Right hindlimb (tissue), 1 donor: Measurements from ENCODE around the gene SLC18A3.

ENCODE experiments used
- DNase-seq: peaks from one replicate; pipeline ENCODE4 v3.0.0-alpha.2; 2018

The SLC18A3 gene

DNA sequence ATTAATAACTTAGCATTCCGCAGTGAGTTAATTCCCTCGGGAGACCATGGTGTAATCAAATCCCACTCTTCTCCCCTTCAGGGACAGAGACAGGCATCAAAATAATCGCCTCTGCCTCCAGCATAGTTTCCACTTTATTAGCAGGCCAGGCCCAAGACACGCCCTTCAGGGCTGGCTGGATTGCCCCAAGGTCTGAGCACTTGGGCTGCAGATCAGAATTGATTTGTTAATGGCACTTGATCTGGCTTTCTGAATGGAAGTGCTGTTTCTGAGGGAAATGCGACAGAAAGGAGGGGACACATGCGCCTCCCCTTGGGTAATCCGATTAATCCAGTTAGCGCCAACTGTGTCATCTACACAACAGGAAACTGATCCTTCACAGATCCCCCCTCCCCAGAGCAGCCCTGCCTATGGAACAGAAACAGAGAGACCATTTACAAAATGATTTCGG is 19.3 kb downstream of the SLC18A3 start:
- no peak for DNase-seq

DNA sequence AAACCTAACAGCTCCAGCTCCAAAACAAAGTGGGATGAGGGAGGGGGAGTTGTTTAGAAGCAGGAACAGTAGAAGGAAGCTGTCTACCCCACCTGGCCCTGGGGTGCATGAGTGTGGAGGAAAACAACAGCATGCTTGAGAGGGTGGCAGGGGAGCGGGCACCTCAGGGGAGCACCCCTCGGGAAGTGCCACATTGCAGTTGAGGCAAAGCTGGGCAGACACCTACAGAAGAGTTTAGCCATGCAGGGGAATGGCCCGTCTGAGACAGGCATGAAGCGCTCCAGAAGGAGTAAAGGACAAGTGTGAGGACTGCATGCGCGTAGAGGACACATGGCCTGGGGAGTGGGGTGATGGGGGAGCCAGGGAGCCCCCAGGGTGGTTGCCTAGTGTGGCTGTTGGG is 21.9 kb downstream of the SLC18A3 start:
- no peak for DNase-seq

DNA sequence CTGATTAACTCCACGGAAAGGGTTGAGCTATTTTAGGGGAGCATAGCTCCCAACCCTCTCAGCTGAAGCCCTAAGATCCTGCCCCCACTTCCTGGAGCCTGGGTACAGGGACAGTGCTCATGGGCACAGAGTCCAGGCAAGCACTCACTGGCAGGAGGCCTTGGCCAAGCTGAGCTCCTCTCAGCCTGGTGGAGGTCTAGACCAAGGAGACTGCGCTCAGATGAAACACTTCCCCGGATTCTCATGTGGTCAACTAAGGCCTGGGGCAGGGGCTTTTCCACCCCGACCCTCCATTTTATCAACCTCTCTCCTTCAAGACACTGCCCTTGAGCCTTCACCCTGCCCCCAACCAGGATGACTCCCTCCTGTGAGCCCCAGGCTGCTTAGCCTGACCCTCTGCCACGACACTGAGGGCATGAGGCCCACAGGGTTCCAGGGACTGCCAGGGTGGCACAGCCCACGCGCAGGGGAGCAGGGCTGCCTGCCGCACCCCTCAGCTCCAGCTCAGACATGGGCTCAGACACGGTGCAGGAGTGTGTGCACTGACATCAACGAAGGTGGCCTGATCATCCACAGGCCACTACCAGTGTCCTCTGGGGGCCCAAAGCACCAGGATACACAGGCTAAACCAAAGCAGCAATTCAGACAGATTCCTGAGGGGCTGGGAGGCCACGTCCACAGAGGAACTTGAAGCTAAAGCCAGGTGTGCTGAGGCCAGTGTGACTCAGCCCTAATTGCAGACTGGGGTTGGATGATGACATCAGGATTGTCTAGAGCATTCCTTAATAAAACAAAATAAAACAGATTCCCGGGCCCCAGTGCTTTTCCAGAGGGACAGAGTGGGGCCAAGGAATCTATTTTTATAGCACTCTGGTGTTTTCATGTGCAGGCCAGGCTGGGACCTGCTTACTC is 22.6 kb downstream of the SLC18A3 start:
- DNase-seq = peak; percentile 15

DNA sequence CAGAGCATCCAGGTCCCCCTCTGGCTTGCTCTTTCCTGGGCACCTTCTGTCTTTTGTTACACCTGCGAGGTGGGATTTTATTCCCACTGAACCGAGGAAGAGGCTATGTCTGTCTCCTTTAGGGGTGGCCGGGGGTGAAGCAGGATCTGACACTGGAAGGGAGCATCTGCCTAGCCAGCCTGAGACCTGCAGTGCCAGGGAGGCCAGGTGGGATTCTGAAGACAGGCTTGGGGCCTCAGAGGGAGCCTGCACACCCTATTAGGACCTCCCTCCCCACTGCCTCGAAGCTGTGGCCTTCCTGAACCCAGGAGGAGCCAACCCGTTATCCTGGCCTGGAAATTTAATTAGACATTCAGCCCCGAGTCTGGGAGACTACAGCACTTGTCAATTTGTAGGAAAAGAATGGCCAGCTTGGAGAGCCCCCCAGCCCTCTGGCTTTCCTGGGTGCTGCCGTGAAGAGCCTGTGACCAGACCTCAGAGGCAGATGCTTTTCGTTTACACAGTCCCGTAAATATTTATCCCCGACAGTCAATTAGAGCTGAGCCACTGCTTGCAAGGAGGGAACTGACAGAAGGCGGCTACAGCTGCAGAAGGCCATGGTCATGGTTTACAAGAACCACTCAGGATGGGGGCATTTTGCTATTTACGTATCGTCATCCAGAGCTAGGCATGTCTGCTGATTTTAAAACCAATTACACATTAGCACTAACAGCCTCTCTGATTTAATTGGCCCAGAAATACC is 23.4 kb downstream of the SLC18A3 start:
- no peak for DNase-seq

DNA sequence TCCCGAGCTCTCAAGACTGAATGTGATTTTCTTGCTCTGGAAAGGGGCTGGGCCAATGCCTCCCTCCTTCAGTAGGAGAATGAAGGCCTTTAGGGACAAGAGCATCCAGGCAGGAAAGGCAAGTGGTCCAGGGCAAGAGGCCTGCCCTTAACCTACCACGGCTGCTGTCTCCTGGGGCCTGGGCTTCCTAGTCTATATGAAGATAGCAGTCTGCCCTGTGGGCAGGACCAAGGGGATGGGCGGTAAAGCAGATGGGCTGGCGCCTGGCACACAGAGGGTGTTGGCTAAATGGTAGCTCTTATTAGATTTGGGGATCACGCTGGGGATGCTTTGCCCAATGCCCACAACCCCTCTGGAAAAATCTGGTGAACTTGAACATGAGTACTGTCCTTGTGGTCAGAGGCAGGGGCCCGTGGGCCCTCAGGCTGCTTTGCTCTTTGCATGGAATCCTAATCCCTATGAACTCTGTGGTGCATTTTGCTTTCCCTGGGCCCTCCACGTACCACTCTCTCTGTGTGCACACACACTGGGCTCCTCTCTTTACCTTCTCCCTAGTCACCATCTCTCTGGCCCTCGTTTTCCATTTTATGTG is 24.1 kb downstream of the SLC18A3 start:
- DNase-seq = no peak

DNA sequence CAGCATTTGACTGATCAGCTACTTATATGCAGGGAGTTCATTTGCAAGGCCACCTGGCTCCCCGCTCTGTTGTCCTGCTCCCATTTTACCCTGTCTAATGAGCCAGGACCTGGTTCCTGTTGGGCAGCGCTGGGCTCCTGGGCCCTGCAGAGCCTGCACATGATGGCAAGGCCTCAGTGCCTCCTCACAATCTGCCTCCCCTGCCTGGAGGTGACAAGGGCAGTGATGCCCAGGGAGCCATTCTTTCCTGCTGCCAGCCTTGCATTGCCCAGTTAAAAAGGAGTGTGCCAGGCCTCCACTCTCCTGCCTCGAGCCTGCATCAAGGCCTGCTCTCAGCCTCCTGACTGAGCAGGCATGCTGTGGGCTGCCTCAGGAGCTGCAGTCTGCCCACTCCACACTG is 32.2 kb downstream of the SLC18A3 start:
- no peak for DNase-seq

DNA sequence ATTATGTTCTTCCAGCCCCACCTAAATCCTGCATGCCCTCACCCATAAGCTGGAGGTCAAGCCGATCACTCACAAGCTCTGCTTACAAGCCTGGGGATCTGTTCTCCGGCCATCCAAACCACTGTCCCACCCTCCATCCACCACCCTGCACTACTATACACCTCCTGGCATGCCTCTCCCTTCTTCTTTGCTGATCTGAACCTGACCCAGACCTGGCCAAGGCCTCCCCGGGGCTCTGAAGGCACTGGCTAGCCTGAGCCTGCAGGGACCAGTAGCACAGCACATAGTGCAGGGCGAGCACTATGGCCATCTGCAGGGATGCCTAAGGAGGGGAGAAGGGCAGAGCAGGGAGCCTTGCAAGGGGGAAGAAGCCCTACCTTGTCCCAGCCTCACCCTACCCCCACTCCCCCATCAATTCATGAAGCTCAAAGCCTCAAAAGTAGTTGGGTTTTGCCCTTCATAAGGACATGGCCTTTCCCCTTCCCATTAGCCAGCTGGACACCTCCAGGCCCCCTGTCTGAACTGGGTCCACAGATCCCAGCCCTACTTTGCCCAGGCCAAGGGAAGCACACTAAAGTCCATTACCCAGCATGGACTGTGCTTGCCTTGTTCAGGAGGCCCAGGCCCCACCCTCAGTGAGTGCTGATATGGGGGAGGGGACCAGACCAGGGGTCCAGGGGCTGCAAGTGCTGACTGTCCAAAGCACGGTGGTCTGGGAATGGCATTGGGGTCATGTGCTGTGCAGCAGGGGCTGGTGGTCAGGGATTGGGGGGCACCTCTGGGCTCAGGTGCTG is 33.3 kb downstream of the SLC18A3 start:
- DNase-seq = no peak

DNA sequence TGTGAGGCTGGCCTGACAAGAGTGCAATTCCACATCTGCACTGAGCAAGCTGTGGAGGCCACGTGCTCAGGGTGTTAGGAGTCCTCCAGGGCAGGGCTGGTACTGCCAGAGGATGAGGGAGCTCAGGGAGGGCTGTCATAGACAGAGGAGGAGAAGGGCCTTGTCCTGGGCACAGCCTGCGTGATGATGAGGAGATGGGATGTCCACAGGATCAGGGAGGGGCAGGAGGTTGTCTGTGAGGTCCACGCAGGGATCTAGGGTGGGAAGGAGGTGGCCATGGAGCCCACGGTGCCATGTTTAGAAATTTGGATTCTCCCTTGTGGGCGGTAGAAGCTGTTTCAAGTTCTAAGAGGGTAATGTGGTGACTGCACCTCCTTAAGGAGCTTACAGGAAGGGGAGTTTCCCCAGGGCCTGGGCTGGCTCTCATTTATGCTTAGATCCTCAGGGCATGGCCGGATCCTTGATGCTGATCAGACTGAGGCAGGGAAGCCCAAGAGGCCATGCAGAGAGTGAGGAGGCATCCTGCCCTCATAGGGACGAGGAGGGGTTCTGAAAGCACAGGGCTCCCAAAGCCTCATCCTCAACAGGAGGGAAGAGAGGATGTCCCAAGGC is 34.0 kb downstream of the SLC18A3 start:
- DNase-seq = no peak

DNA sequence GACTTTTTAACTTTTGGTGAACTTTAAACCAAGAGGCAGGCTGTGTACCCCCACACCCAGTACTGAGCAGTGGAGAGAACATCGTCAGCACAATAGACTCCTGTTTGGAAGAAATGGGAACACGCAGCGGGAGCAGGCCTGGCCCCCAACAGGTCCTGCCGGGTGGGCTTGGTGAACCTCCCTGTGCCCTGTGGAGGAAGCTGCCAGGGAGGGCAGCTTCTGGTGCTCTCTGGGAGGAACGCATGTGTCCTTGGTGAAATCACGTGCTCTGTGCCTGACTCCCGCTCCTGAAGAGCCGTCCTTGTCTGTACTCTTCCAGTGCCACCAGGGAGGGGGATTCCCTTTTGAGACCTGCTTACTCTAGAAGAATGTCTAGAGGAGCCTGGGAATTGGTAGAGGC is 35.3 kb downstream of the SLC18A3 start:
- no peak for DNase-seq

DNA sequence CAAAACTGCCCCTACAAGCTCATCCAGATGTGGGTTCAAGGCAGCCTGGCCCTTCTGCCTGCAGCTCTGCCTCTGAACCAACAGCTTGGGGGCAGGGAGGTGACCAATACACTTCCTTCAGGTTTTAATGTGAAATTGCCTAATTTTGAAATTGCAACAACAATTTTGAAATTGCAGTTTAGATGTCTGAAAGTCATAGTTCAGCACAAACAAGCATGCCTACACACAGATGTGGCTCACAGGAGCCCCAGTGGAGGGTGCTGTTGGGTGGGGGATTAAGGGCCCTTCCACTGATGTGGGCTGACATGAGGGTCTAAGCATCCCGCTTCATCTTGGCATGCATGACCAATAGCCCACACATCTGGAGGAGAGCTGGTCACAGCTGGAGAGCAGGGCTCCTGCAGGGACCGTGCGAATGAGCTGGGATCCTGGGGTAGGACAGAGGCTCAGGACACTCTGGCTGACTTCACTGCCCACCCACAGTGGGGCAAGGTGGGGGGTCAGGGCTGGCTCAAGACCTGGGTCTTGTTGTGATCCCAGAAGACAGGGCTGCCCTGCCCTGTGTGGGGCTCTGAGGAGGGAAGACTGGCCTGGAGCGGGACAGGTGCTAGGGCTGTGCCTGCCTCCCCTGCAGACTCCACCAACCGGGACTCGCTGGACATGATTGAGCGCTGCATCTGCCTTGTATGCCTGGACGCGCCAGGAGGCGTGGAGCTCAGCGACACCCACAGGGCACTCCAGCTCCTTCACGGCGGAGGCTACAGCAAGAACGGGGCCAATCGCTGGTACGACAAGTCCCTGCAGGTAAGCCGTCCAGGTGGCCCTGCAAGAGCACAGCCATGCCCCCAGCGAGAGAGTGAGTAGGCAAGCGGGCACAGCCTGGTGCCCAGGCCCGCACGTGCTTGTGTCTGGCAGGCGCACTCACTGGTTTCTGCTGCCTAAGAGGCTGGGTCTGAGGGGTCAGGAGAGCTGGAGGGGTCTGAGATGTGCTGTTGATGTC is 36.1 kb downstream of the SLC18A3 start:
- no peak for DNase-seq

DNA sequence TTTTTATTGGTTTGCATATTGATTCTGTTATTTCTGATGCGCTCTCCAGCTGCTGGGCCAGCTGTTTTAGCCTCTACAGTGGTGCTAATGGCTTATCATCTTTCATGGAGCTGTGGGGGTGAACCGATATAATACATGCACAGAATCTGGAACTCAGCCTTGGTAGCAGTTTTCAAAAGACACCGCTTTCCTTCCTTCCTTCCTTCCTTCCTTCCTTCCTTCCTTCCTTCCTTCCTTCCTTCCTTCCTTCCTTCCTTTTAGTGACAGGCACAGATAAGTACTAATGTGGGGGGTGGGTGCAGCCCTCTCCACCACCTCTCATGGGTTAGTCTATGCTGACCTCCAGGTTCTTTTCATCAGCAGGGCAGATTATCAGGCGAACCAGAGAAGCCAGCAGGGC is 37.4 kb downstream of the SLC18A3 start:
- DNase-seq = no peak

DNA sequence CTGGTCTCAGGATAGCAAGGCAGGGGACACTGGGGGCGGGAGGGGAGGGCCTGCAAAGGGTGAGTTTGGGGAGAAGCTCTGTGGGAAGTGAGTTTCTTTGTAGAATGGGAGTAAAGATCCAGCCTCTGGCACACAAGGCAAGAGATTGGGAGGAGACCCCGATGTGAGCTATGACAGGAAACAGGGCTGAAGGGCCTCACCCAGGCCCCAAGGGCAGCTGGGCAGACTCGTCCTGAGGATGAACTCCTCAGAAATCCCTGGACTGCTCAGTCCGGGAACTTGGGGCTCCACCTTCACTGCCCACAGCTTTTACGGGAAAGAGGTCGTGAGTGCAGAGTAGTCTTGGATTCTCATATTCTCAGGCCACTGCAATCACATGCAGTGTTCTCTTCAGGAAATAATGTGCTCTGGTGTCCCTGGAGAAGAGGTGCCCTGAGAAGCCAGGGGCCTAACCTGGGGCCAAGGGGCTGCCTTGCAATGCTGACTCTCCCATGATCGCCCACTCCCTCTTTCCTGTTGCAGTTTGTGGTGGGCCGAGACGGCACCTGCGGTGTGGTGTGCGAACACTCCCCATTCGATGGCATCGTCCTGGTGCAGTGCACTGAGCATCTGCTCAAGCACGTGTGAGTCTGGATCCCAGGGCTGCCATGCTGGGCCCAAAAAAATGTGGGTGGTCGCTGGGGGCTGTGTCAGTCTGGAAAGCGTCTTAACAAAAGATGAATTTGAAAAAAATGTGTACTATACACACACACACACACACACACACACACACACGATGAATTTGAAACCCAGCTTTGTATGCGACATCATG is 38.1 kb downstream of the SLC18A3 start:
- DNase-seq = no peak

DNA sequence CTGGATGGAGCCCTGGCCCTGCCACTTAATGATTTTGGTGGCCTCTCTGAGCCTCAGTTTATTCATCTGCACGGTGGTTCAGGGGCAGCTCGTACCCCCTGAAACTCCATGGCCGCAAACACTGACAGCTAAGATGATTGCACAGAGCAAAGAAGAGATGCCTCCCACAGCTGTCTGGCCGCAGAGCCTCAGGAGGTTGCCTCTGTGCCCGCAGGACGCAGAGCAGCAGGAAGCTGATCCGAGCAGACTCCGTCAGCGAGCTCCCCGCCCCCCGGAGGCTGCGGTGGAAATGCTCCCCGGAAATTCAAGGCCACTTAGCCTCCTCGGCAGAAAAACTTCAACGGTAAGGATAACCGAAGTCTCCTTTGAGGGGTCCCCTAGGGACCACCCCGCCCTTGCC is 39.2 kb downstream of the SLC18A3 start:
- no peak for DNase-seq

DNA sequence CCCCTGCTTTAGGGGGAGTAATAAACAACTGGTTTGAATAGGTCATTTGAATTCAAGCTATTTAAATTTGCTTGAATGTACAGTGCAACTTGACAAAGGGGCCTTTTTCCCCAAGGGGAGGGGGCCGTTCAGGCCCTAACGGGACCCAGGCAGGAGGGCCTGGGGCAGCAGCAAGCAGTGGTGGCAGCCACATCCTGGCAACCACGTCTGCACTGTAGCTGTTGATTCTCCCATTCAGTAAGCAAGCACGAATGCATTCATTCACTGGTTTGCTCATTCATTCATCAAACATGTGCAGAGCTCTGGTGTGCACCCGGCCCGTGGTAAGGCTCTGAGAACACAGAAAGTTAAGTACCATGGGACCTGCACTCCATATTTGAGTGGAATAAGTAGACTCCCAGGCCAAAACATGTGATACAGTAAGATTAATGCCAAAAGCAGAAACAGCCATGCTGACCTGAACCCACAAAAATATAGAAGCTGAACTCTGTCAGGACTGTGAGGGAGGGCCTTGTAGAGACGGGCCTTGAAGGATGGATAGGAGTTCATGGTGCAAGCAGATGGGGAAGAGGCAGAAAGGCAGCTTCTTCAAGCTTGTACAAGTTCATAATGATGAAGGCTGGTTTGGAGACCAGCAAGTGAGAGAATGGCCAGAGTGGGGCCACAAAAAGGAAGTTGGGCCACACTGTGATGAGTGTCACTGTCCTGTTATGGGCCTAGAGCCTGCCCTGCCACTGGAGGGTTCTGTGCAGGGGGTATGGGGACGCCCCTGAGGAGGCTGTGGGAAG is 40.0 kb downstream of the SLC18A3 start:
- no peak for DNase-seq

DNA sequence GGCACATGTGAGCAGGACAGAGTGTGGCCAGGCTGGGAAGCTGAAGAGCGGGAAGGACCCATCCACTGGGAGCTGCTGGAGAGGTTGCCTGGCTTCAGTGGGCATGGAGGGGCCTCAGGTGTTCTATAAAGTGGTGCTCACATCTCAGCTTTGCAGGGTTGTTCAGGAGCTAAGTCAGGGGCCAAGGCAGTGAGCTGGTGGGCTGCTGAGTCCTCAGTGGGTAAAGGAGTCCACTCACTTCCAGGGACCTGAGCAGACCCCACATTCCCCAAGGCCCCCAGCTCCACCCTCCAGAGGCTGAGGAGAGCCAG is 40.6 kb downstream of the SLC18A3 start:
- no peak for DNase-seq

DNA sequence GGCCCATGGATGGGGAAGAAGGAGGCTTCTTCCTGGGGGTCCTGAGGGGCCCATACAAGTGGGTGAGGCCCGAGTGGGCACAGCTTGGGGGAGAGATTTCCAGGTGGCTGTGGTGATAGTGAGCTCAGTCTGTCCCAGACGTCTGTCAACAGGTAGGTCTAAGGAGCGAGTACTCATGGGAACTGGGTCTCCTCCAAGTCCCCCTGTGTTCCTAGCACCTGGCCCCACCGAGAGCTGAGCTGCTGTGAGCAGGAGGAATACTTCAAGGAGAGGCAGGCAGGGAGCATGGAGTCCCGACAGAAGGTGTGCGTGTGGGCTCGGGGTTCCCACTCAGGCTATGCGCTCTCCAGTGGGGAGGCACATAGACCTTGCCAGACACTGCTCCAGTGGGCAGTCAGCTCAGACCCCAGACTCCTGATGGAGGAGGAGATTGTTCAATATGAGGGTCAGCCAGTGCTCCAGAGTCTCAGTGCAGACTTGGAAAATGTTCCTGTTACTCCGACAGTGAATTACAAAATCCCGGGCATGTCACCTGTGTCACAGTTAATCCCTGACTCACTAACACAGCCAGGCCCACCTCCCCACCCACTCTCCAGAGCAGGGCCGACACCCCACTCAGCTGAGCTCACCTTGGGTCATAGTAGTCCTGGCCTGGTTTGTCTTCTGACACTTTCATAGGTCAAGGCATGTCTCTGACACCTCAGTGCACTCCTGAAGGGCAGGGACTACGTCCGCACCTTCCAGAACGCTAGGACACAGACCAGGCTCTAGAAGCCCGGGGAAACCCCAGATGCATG is 41.1 kb downstream of the SLC18A3 start:
- no peak for DNase-seq

DNA sequence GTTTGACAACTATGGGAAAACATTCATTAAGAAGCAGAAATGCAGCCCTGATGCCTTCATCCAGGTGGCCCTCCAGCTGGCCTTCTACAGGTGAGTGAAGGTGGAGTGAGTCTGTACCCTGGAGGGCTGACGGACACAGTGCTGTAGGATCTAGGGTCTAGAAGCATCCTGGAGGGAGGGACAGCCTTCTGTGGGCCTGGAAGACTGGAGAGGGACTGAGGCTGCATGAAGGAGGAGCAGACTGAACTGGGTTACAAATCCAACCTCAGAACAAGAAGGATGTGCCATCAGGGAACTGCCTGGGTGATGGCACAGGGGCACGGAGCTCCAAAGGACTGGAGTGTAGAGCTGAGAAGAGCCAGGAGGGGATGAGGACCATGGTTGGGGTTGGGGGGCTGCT is 41.8 kb downstream of the SLC18A3 start:
- no peak for DNase-seq

DNA sequence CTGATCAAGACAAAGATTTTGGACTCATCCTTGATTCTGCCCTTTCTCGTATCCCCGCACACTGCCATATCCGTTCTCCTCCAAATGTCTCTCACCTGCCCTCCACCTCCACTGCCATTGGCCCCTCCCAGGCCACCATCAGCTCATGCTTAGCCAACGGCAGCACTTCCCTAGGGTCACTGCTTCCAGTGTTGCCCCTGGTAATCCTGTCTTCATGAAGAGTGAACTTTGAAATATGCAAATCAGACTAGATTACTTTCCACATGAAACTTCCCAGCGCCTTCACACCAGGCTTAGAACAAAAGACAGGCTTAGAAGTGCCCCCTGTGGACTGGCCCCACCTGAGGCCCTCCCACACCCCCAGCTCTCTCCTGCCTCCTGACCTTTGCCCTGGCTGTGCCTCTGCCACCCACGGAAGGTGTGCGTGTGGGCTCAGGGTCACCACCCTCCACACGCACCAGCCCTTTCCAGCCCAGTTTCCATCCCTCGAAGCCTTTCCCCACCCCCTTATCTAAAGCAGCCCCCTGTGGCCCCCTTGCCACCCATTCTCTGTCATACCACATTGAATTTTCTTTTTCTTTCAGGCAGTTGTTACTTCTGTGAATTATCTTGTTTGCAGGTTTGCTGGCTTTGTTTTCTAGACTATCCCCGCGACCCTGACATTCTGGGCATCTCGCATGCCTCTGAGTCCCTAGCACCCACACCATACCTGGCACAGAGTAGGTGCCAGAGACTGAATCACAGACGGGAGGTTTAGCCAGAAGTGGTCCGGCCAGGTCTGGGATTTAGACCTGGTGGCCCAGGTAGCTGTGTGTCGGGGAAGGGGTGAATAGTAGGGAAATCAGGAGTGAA is 42.5 kb downstream of the SLC18A3 start:
- no peak for DNase-seq
